NCI-H1092 treated with DMSO at 0.1 percent for 48 hours (cell line): Measurements from ENCODE around the gene KIF17.

ENCODE experiments used
- DNase-seq: peaks from one replicate; lab custom pipeline; 2025; lab: John Stamatoyannopoulos, UW

The KIF17 gene

DNA sequence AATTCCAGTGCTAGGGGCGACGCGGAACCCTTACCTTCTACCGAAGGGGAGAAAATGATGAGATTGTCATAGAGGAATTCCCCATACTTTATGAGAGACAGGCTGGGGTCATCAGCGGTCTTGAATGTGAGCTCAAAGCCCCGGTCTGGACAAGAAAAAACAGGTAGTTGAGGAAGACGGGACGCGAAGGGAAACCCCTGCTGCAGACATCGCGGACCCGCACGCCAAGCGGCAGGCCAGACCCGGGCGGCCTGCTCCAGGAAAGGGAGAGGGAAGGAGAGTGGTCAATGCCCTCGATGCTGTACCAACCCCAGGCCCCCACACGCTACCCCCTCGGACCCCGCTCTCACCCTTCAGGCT is 57.0 kb downstream of the KIF17 start:
- no peak for DNase-seq

DNA sequence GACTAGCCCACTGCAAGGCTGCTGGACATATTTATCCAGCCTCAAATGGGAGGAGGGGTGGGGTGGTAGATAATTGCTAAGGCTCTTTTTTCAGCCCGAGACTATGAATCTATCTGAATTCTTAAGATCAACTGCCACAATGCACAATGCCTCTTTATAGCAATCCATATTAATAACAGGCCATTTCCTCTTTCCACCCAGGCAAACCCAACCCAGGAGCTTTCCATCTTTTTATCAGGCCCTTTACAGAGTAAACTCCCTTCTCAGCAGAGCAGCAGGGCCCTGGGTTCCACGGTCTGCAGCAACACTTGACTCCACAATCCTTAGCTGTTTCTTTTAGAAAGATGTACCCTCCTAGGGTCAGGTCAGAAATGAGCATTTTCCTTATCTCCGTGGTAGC is 57.4 kb downstream of the KIF17 start:
- no peak for DNase-seq

- no peak for DNase-seq
Observed at GRCh38 chr1:20658166-20658915, 59.5 kb downstream of the KIF17 start.

DNA sequence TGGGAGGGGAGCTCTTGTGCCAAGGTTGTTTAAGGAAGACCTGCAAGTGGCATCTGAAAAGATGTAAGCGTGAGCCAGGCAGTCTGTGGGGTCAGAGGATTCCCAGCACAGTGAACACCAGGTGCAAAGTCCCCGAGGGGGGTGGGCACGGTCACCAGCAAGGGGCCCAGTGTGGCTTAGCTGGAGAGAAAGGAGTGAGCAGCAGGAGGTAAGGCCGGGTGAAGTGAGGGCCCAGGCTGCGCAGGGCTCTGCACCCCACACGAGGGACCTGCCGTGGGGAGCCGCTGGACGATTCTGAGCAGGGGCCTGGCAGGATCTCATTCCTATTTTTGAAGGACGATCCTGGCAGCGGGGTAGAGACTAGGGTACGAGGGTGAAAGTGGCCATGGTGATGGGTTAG is 60.8 kb downstream of the KIF17 start:
- no peak for DNase-seq

- no peak for DNase-seq
Observed at GRCh38 chr1:20654104-20654690, 63.6 kb downstream of the KIF17 start.

DNA sequence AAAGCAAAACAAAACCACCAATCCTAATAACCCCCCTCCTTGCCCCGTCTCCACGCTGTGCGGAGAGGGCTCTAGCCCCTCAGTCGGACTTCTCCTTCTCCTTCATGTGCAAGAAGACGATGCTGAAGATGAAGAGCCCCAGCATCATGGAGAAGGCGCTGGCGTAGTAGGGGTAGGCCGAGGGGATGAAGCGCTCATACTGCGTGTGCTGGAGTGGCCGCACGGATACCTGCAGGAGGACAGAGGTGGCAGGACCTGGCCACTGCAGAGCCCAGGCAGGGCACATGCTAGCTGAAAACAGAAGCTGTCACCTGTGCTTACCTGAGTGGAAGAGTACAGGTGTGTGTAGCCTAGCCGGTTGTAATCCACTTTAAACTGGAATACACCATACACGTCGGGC is 65.5 kb downstream of the KIF17 start:
- no peak for DNase-seq

- no peak for DNase-seq
Observed at GRCh38 chr1:20648946-20649345, 68.9 kb downstream of the KIF17 start.

GRCh38 chr1:20648438-20648837 is 69.4 kb downstream of the KIF17 start:
- DNase-seq, result no peak

DNA sequence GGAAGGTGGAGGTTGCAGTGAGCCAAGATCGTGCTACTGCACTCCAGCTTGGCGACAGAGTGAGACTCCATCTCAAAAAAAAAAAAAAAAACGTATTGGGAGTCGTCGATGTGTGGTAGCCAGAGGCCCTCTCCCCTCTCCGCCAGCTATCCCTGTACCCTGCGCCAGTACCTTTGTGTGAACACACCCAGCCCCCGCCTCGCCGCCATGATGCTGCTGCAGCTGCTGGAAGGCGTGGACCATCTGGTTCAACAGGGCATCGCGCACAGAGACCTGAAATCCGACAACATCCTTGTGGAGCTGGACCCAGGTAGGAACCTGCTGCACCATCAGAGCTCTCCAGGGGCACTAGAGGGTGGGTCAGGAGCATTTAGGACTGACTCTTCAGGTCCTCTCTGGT is 72.4 kb downstream of the KIF17 start:
- no peak for DNase-seq

DNA sequence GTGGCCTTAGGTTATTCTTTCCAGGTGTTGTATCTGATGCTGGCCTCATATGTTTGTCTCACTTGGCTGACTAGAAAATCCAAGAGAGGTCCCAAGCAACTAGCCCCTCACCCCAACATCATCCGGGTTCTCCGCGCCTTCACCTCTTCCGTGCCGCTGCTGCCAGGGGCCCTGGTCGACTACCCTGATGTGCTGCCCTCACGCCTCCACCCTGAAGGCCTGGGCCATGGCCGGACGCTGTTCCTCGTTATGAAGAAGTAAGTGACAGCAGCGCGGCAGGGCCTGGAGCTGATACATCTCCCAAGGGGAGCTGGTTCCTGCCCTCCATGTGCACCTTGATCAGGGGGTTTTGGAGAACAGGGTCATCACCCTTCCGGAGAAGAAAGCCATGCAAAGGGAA is 73.4 kb downstream of the KIF17 start:
- no peak for DNase-seq

DNA sequence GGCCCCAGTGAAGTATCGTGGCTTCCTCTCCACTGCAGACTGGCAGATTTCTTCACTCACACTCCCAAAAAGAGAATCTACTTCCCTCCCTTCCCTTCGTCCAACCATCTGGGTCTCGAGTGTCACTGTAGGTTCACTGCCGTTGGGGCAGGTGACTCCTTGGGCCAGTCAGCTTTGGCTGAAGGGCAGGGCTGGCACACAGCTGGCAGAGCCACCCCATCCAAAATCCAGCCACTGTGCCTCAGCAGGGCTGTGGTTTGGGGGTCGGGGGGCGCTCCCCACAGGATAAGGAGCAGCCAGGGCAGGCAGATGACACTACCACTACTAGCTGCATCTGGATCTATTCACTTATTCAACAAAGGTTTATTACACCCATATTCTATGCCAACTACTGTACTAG is 74.7 kb downstream of the KIF17 start:
- no peak for DNase-seq

DNA sequence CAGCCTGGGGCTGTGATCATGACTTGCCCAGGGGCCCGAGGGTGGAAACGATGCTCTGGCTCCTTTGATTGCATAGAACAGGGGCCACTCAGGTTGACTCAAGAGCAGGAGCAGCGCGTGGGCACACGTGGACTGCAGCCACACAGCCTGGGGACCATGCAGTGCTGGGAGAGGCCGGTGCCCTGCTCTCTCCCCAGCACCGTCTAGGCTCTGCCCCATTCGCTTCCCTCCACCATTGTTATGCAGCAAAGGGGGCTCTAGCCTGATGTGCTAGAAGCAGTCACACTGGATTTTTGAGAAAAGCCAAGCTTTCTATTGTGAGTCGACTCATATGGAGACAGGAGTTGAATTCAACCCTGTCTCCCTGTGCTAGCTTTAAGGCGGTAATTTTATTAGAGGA is 75.8 kb downstream of the KIF17 start:
- no peak for DNase-seq

DNA sequence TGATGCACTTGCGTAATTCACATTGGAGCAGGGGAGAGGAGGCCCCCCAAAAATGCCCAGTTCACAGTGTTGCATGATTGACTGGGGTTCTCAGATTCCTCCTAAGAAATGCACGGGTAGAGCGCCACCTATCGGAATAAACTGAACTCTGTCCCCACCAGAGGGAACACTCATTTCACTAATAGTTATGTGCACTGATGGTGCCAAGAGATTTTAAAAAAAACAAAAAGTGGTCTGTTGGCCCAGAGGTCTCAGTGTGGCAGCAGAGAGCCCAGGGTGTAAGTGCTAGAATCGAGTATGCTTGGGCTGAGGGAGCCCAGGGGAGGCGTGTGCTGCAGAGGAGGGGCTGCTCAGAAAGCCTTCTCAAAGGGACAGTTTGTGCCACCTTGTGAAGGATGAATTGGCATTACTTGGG is 77.6 kb downstream of the KIF17 start:
- DNase-seq, result peak; percentile 62

- DNase-seq, result no peak
Observed at GRCh38 chr1:20636785-20637347, 80.9 kb downstream of the KIF17 start.

DNA sequence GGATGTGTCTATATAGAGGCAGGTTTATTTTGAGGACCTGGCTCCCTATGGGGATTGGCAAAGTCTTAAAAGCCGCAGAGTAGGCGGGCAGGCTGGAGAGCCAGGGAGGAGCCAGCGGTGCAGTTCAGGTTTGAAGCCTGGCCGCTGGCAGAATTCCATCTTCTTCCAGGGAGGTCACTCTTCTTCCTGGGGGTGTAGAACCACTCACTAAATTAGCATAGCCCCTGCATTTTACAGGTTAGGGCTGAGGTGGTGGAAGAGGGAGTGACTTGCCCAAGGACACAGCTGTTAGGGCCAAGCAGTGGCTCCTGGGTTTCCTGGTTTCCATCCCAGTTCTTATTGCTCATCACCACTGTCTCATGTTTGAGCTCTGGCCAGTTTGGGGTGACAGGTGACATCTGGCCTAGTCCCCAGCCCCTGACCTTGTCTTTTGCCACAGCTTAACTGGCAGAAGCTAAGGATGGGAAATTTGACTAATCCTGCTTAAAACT is 83.2 kb downstream of the KIF17 start:
- peak; percentile 18 for DNase-seq

DNA sequence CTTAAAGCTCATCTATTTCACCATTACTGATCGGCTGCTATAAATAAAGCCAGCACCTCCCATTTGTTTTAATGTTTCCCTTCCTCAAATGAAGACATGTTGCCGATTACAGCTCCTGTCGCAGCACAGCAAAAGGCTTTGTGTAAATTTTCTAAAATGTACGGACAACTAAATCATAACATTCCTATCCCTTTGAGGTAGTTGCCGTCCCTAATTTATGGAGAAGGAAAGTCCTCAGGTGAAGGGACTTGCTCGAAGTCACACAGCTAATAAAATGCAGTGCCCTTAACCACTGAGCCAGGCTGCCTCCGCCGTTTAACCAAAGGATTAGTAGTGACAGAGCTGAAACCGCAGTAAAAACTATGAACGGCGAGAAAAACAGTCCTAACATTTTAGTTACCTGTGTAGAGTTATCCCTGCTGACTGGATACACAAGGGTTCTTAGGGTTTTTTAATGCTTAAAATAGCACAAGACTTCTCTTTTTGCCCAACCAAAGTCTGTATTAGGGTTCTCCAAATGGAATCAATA is 83.7 kb downstream of the KIF17 start:
- DNase-seq, result no peak

GRCh38 chr1:20633190-20634064 is 84.4 kb downstream of the KIF17 start, which contains the start of gene PINK1:
PINK1 (plus strand) TSS chr1:20633458; CDS start chr1:20633549, 91 bp downstream.
- DNase-seq, result peak; percentile 78

DNA sequence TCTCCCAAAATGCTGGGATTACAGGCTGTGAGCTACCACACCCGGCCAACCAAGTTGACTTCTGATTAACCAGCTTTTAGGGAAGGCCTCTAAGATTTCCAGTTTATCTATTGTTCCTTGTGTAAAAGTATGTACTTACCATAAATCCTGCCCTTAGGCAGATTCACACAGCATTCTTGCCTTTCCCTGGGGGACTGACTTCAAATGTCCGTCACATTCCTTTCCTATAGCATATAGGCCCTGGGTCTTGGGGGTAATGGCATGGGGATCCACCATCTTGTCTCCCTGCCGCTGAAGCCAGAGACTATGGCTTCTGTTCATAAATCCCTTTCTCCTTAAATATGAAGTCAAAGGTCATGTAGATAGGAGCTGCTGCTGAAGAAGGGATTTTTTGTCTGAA is 85.4 kb downstream of the KIF17 start:
- no peak for DNase-seq

GRCh38 chr1:20630729-20631128 is 87.1 kb downstream of the KIF17 start:
- DNase-seq, result no peak

GRCh38 chr1:20626524-20626923 is 91.3 kb downstream of the KIF17 start:
- DNase-seq, result no peak

- no peak for DNase-seq
Observed at GRCh38 chr1:20626098-20626427, 91.7 kb downstream of the KIF17 start.
